Epithelial cell of proximal tubule (primary cell): ENCODE results near the gene KRTAP1-5. TPM values are rescaled to one million over a fixed set of nuclear protein-coding genes. Genes with fewer than 3 reads are reported as not detected.

Experiments used
- DNase-seq: peaks from one replicate; pipeline ENCODE4 v3.0.0-alpha.2; 2011; ENCODE audit warnings: low read depth
- H3K4me3 ChIP-seq: 2 replicates; pipeline ENCODE4 v1.5.1; 2011; ENCODE audit warnings: low read depth, mild to moderate bottlenecking, low read length
- CTCF ChIP-seq: conservative IDR thresholded peaks from 2 replicates; pipeline ENCODE4 v1.5.1; 2012; ENCODE audit warnings: low read depth, mild to moderate bottlenecking, low read length
- total RNA-seq: library from RNA; depleted of rRNA; stranded (reverse); fragments of >200 nt; gene quantifications from 2 replicates; pipeline ENCODE4 v1.2.3, GENCODE V29; 2015

KRTAP1-5 gene
- total RNA-seq, 1 donor from 2014 or later, result not detected

DNA sequence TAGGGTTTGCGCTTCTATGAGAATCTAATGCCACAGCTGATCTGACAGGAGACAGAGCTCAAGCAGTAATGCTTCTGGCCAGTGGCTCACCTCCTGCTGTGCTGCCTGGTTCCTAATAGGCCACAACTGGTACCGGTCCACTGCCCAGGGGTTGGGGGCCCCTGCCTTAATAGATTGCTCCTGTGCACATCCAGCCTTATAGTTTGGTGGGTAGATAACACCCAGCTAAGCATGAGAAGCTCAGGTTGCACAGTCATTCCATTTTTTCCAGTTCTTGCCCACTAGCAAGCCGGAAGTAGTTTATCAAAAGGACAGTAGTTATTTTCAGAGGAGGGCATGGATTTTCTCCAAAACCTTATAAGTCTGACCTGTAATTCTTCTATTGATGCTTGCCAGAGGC is 7.6 kb downstream of the KRTAP1-5 start:
- TF ChIP-seq CTCF, result no peak
- DNase-seq, result no peak
- no peak overlapping the region for H3K4me3 ChIP-seq

DNA sequence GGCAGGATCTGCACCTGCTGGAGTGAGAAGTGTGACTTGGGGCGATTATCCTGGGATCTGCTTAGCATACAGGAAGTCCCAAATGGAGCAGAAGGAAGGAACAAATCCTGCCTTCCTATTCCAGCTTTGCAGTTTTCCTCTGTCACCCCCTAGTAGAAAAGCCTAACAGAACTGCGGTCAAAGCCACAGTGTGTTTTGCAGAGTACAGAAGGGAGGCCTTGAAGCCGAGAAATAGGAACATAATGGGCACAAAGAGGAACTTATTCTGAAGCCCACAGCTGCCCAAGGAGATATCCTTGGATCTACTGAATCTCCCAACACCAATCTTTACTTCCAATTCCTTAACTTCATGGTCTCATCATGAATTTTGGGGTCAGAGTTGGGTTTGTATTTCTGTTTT is 8.5 kb downstream of the KRTAP1-5 start:
- DNase-seq, result no peak
- TF ChIP-seq CTCF, result no peak
- H3K4me3 ChIP-seq, result no peak overlapping the region

DNA sequence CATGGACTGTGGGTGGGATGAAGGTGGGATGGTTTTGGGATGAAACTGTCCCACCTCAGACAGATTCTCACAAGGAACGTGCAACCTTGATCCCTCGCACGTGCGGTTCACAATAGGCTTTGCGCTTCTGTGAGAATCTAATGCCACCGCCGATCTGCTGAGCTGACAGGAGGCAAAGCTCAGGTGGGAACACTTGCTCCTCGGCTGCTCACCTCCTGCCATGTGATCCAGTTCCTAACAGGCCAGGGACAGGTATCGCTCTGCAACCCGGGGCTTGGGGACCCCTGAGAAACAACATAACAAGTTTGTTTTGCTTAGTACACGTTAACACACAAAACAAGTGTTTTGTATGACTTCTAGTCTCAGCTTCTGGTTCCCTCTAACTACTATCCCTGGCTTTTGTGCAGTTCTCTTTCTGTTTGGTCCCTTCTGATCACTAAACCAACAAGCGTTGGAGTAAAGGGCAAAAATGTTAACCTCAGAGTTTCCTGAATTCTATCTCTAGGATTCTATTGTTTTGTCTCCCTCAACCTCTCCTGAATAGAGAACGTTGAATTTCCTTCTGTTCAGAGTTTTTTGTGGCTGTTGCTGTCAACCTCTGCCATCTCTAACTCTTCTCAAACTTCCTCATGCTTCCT is 10.3 kb downstream of the KRTAP1-5 start:
- no peak overlapping the region for H3K4me3 ChIP-seq
- no peak for DNase-seq
- no peak for TF ChIP-seq CTCF

DNA sequence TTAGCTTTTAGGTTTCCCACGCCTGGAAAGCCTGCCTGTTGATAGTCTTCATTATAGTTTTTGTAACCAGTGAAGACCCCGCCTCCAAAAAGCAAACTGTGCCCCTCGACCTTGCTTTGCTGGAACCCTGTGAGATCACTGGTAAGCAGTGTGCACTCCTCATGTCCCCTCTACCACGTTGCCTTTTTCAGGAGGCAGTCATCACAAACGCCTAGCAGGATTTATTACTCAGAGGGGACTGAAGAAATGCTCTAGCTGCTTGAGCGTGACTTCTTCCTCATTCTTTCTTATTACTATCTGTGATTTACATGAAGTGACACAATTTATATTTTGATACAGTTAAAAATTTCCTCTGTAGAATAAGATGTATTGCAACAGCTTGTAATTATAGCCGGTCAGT is 11.6 kb downstream of the KRTAP1-5 start:
- DNase-seq, result no peak
- H3K4me3 ChIP-seq, result no peak overlapping the region
- TF ChIP-seq CTCF, result no peak

GRCh38 chr17:41013606-41014005 is 13.4 kb downstream of the KRTAP1-5 start:
- H3K4me3 ChIP-seq, result no peak overlapping the region
- no peak for DNase-seq
- no peak for TF ChIP-seq CTCF

- no peak for TF ChIP-seq CTCF
- DNase-seq, result no peak
- no peak overlapping the region for H3K4me3 ChIP-seq
Measured at GRCh38 chr17:41013181-41013580, 13.8 kb downstream of the KRTAP1-5 start.
